ENCODE data around the gene UNG. TPM values are rescaled to one million over a fixed set of nuclear protein-coding genes. Genes with fewer than 3 reads are reported as not detected.

Gene UNG
- total RNA-seq, 1 donor from 2014 or later = 20.5 TPM

DNA sequence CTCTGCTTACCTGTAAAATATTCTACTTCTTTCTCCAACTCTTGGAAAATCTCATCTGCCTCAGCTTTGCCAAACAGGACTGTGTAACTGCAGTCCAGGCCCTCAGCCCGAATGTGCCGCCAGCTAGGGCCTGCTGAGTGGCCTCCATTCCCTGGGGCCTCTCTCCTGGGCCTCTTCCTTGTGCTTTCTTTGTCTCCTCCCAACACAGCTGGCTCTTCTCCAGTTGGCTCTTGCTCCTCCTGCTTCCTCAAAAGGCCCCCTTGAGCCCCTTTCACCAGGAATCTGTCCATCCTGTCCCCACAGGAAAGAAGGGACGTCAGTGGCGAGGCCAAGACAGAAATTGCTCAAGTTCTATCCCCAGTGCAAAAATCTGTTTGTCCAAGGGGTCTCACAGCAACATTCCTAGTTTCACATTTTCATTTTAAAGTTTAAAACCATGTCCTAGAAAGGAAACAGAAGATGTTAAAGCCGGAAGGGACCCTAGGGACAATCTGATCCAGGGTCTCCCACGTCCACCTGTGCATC lies 4.8 kb upstream of the UNG start:
- Histone ChIP-seq H3K4me3 (peak overlapping the region; percentile 64), H3K36me3 (peaks cover 33% of the 10 kb centered on the region), H3K4me1 (peaks cover 23% of the 10 kb centered on the region), H3K27ac (peak overlapping the region; percentile 81), H3K27me3 (ENCODE audit: low read depth) (no peaks in the 10 kb centered on the region), H3K9me3 (no peaks in the 10 kb centered on the region)
- ATAC-seq (no peak), DNase-seq (no peak)
- intact Hi-C loops (cut with DNase I) = loop anchor here (10.0 kb wide), 1 partner anchor 208 kb away; the partner anchor contains the start of gene DAO
- no peak for TF ChIP-seq CTCF (IDR thresholded peaks at IDR 0.05)

- intact Hi-C loops (cut with DNase I) = loop anchor here (10.0 kb wide), 1 partner anchor 208 kb away; the partner anchor contains the start of gene DAO
- Histone ChIP-seq H3K4me1 (peaks cover 25% of the 10 kb centered on the region), H3K4me3 (peak within 1 kb of the TSS; percentile 64), H3K27ac (peak within 1 kb of the TSS; percentile 81), H3K36me3 (peaks cover 26% of the 10 kb centered on the region), H3K9me3 (no peaks in the 10 kb centered on the region), H3K27me3 (ENCODE audit: low read depth) (no peaks in the 10 kb centered on the region)
- DNase-seq (peak; percentile 97), ATAC-seq (peak; percentile 88 to 91)
- TF ChIP-seq CTCF (IDR thresholded peaks at IDR 0.05) = peak; percentile 98
Measured at GRCh38 chr12:109093022-109093918, 4.1 kb upstream of the UNG start, which contains the start of gene ALKBH2. ALKBH2 (minus strand) TSS chr12:109093472; CDS start chr12:109092786, 686 bp downstream.

GRCh38 chr12:109097140-109097434 lies 310 bp upstream of the UNG start:
- Histone ChIP-seq H3K4me1 (peaks cover 34% of the 10 kb centered on the region), H3K4me3 (no peak overlapping the region), H3K27me3 (ENCODE audit: low read depth) (no peaks in the 10 kb centered on the region), H3K27ac (no peak overlapping the region), H3K36me3 (peaks cover 13% of the 10 kb centered on the region), H3K9me3 (no peaks in the 10 kb centered on the region)
- intact Hi-C loops (cut with DNase I) = loop anchor here (10.0 kb wide), 1 partner anchor 212 kb away; the partner anchor contains the start of gene DAO
- DNase-seq (no peak), ATAC-seq (no peak)
- TF ChIP-seq CTCF (IDR thresholded peaks at IDR 0.05) = no peak

- DNase-seq = peak; percentile 82
- Histone ChIP-seq H3K4me3 (peak overlapping the region; percentile 98), H3K27me3 (ENCODE audit: low read depth) (no peaks in the 10 kb centered on the region), H3K4me1 (peaks cover 23% of the 10 kb centered on the region), H3K36me3 (peaks cover 24% of the 10 kb centered on the region), H3K9me3 (no peaks in the 10 kb centered on the region), H3K27ac (peak overlapping the region; percentile 89)
- peak; percentile 72 to 82 for ATAC-seq
- intact Hi-C loops (cut with DNase I) = loop anchor here (10.0 kb wide), 1 partner anchor 213 kb away; the partner anchor contains the start of gene DAO
- no peak for TF ChIP-seq CTCF (IDR thresholded peaks at IDR 0.05)
Measured at GRCh38 chr12:109098183-109098604, 797 bp downstream of the UNG start.

DNA sequence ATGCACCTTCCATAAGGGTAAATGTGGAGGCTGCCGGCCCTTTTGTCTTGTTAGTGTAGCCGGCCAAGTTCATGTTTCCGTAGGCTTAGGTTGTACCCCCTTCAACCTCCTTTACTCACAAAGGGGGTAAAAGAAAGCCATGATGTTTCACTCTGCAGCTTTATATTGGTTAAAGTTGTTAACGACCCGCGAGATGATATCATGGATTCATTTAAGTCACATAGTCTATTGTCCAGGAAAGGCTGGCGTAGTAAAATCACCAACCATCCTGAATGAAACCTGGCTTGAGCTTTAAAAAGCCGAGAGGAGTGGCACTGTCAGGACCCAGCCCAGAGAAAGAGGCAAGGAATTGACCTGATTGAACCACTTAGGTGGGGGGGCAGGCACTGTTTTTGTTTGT lies 1.3 kb downstream of the UNG start:
- peak overlapping the region; percentile 89 for H3K27ac ChIP-seq
- peak overlapping the region; percentile 98 for H3K4me3 ChIP-seq
- H3K9me3 ChIP-seq = no peaks in the 10 kb centered on the region
- TF ChIP-seq CTCF (IDR thresholded peaks at IDR 0.05) = no peak
- H3K36me3 ChIP-seq = peaks cover 28% of the 10 kb centered on the region
- intact Hi-C loops (cut with DNase I) = loop anchor here (10.0 kb wide), 1 partner anchor 214 kb away; the partner anchor contains the start of gene DAO
- H3K4me1 ChIP-seq = peaks cover 23% of the 10 kb centered on the region
- ATAC-seq (no peak), DNase-seq (no peak)
- no peaks in the 10 kb centered on the region for H3K27me3 ChIP-seq (ENCODE audit: low read depth)

Measured in lower lobe of right lung (tissue), 2 donors.